ENCODE results near the gene CYTH3.
"Not testable (repeated sequence)": the region's sequence is repeated elsewhere in the genome, so short reads cannot be mapped to it uniquely, and the experiment has no call there.

Gene CYTH3

DNA sequence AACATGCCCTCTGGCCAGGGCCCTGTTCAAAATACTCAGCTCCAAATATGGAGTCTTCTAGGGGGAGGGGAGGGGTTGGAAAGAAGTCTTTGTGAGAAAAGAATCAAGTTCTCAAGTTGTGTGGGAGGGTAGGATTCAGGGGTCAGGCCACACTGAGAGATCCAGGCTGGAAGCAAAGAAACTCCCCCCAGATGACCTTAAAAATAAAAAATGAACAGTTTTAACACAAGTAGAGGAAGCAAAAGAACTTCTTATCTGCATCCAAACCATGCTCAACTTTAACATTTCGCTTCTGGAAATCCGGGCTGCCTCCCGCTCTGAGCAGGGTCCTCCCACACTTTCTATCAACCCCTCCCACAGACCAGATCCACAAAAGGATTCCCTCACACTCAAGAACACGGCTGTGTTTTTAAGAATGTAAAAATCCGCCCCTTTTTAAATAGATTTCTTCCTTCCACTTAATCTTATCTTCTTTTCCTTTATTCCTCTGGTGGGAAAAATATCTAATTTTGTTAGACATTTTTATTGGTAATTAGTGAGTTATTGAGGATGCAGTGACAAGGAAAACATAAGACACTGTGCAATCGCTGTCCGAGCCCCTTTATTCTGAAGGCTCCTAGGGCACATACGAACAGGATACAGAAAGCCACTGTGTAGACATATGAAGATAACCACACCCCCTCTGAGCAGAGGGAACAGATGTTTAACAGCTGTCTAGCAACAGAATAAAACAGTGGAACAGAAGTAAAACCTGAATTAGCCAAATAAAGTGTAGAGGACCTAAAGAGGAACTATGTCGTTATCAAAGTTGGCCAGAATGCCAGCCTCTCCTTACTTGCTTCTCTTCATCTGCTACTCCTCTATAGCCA, 43.8 kb downstream of the CYTH3 start:
- DNase-seq = no peak

DNA sequence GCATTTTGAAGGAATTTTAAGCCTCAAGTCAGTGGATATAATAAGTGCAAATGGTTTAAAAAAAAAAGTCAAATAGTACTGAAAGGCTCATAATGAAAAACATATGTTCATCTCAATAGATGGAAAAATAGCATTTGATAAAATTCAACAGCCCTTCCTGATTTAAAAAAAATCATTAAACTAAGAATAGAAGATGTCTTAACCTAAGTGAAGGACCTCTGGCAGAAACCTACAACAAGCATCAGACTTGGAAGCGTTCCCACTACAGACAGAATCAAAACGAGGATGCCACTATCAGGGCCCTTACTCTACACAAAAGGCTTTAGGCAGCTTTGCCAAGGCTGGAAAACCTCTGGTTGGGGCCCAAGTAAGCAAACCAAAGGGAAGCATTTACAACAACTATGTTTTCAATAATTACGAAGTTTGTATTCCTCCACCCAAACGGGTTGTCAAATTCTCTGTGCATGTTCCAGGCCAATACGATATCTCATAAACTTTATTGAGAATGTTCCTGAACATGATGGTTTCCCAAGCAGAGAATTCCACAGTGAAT, 45.1 kb downstream of the CYTH3 start:
- no peak for DNase-seq

DNA sequence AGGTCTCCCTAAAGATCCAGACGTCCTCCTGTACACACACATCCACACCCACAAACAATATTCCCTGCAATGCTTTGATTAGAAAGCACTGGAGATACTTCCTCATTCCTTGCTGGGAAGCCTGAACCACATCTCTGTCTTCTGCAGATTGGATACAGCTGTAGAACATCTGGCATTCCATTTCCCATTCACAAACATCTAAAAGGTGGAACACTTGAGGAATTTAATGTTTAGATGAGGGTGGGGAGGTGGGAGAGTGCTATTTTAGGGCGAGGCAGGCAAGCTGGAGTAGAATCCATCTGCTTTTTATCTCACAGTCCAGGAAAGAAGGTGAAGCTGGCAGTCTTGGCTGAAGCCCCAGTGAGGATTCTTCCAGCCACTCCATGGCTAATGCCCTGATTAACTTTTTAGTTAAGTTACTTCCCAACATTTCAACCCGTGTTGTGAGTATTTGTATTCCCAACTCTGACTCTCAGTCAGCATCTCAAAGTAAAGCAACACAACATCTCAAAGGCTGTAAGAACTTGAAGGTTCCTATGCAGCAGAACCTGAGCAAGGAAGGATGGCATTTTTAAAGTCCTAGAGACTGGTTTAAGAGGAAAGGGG, 46.1 kb downstream of the CYTH3 start:
- DNase-seq = no peak

DNA sequence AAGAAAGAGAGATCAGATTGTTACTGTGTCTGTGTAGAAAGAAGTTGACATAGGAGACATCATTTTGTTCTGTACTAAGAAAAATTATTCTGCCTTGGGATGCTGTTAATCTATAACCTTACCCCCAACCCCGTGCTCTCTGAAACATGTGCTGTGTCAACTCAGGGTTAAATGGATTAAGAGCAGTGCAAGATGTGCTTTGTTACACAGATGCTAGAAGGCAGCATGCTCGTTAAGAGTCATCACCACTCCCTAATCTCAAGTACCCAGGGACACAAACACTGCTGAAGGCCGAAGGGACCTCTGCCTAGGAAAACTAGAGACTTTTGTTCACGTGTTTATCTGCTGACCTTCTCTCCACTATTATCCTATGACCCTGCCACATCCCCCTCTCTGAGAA, 49.0 kb downstream of the CYTH3 start:
- DNase-seq = not testable (repeated sequence)

DNA sequence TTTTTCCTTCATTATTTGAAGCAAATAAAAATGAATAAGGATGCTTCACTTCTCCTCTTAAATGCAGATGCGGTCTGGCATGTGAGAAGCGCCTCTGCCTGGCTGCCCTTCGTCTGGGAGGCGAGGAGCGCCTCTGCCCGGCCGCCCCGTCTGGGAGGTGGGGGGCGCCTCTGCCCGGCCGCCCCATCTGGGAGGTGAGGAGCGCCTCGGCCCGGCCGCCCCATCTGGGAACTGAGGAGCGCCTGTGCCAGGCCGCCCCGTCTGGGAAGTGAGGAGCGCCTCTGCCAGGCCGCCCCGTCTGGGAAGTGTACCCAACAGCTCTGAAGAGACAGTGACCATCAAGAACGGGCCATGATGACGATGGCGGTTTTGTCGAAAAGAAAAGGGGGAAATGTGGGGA, 49.4 kb downstream of the CYTH3 start:
- not testable (repeated sequence) for DNase-seq

DNA sequence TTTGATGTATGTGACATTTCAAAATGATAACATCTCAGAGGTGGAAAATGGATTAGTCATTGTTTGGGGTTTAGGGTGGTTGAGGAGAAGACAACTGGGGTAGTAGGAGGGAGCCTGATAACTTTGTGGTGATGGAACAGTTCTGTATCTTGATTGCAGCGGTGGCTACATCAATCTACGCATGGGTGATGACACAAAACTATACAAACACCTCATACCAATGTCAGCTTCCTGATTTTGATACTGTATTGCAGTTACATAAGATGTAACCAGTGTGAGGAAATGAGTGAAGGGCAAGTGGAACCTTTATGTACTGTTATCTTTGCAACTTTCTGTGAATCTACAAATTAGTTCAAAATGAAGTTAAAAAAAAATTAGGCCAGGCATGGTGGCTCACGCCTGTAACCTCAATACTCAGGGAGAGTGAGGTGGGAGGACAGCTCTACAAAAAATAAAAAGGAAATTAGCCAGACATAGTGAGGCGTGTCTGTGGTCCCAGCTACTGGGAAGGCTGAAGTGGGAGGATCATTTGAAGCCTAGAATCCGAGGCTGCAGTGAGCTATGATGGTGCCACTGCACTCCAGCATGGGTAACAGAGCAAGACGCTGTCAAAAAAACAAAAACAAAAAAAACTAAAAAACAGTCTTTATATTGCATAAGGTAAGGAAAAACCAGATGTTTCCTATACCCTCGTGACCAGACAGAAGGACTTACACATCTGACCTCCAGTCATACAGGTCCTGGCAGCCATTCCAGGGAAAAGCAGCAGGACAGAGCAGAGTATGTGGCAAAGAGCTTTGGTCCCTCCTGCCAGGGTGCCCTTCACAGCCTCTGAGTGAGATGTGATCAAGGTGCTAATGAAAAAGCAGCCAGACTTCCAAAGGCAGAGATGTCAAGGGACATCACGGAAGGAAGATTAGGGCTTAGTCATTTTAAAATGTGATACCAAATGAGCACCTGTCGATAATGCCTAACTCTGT, 50.8 kb downstream of the CYTH3 start:
- DNase-seq = peak; percentile 42

DNA sequence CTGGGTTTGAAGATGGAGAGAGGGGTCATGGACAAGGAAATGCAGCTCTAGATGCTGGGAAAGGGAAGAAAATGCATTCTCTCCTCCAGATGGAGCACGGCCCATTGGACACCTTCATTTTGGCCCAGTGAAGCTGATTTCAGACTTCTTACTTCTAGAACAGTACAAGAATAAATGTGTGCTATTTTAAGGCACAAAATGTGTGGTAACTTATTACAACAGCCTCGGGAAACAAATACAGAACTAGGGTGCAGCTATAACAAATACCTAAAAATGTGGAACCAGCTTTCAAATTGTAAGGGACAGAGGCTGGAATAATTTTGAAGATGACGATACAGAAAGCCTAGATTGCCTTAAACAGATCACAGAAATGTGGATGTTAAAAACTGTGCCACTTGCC, 54.1 kb downstream of the CYTH3 start:
- DNase-seq = no peak

DNA sequence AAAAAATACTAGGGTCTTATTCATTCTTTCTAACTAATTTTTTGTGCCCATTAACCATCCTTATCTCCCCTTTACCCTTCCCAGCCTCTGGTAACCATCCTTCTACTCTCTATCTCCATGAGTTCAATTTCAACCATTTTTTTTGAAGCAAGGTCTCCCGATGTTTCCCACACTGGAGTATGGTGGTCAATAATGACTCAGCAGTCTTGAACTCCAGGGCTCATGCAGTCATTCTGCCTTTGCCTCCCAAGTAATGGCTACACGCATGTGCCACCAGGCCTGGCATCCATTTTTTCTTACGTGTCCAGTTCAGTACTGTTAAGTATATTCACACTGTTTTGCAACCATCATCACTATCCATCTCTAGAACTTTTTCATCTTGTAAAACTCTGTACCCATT, 60.4 kb downstream of the CYTH3 start:
- no peak for DNase-seq

DNA sequence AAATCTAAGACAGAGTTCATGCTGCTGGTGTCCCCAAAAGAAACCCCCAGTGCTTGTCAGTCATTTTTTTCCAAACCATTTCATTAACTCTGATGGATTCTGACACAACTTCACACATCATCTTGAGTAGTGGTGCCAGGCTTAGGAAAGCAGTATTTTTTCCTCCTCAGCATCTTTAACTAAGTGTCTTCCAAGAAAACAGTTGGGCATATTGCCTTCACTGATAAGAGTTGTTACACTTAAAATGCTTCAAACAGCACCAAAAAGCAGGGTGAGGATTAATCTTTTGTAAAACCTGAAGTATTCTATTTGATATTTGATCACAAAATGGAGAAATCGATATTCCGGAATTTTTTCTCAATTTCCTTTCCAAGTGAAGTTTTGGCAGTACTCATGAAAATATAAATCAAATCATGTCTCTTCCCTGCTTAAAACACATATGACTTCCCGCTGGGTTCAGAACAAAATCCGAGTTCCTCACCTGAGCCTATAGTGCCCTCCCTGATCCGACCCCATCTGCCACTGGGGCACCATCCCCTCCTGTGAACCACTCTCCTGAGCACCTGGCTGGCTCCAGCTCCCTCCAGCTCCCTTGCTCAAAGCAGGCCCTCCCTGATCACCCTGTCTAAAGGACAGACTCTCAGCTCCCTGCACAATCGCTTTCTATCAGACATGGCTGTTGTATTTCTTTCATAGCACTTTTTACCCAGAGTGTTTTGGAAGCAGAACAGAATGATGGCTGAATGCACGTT, 61.6 kb downstream of the CYTH3 start:
- no peak for DNase-seq

DNA sequence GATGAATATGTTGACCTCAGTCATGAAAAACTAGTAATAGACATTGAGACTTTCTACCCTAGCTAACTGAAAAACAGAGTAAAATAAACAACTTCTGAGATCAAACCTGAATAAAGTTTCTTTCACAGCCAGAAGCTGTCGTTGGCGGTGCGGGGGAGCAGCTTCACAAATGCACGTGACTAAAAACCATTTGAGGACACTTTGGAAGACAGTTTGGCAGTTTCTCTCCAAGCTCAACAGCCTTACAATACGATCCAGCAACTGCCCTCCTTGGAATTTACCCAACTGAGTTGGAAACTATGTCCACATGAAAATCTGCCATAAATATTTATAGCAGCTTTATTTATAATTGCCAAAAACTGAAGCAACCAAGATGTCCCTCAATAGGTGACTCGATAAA, 63.1 kb downstream of the CYTH3 start:
- no peak for DNase-seq

DNA sequence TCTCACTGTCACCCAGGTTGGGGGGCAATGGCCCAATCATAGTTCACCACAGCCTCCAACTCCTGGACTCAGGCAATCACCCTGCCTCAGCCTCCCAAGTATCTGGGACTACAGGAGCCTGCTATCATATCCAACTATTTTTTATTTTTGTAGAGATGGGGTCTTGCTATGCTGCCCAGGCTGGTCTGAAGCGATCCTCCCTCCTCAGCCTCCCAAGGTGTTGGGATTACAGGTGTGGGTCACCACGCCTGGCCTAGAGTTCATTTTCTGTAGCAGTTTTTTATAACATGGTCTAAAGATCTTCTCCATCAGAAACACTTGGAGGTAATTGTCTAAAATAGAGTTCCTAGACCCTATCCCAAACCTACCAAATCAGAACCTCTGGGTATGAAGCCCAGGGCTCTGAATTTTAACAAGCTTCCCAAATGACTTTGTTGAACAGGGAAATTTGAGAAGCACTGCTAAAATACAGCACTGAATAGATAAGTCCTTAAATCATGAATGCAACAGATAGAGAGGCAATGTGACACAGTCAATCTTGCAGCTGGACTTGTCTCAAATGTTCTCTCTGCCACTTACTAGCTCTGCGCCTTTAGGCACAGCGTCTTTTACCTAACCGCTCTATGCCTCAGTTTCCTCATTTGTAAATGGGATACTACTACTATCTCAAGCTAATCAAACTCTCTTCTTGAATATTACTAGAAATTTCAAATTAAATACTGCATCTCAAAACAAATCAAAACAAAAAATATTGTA, 63.7 kb downstream of the CYTH3 start:
- DNase-seq = no peak

DNA sequence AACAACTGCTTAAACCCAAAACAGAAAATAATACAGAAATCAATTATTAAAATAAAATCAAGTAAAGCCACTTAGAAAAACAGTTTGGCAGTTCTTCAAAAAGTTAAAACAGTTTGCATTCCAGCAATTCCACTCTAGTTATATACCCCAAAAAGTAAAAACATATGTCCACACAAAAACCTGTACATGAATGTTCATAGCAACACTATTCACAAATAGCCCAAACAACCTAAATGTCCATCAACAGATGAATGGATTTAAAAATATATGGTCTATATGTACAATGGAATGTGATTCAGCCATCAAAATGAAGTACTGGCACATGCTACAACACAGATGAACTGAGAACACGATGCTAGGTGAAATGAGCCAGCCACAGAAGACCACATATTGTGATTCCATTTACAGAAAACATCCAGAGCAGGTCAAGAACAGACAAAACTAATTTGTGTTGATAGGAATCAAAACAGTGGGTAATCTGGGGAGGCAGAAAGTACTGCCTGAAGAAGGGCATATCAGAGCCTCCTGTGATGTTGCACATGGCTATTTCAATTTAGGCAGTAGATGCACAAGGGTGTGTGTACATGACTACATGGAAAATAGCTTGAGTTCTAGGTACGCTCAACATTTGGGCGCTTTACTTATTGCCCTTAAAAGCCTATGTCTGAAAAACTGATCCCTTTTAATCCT, 66.3 kb downstream of the CYTH3 start:
- DNase-seq = no peak

DNA sequence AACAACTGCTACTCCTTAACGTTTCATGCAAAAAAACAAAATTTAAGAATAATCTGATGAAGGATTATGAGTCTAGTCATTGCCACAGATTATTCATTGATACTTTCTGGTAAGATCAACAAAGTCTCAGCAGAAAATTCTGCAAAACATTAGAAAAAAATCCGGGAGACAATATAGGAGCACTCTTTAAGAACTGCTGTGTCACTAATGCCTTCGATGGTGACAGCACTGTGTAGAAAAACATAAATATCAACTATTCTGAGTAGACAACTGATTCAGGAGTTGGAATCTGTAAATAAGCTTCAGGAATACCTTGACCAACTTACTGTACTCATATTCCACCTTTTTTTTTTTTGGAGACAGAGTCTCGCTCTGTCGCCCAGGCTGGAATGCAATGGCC, 69.0 kb downstream of the CYTH3 start:
- no peak for DNase-seq

DNA sequence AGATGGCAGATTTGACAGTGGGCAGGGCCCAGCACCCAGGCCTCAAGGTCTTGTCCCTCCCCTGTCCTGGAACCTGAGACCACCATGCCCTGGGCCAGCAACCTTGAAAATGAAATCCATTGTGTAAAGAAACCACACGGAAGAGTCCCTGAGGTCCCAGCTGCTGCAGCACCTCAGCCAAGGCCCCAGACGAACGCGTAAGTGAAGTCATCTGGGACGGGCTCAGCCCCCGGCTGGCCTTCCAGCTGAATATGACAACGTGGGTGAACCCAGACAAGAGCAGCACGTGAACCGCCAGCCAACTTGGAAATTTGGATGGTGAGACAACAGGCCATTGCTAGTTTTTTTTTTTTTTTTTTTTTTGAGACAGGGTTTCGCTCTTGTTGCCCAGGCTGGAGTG, 70.3 kb downstream of the CYTH3 start:
- no peak for DNase-seq

DNA sequence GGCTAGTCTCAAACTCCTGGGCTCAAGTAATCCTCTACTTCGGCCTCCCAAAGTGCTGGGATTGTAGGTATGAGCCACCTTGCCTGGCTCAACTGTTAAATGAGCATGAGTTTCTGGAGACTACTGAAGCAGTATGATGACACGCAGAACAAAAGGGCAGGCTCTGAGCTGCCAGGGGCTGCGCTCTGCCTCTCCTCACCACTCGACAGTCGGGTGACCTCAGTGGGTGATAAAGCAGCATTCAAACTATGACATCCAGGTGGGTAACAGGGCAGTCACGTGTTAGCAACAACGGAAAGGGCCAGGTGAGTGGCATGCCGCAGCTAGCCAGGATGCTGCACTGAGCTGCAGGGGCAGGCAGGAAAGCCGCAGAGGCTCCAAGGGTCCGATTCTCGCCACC, 71.5 kb downstream of the CYTH3 start:
- no peak for DNase-seq

DNA sequence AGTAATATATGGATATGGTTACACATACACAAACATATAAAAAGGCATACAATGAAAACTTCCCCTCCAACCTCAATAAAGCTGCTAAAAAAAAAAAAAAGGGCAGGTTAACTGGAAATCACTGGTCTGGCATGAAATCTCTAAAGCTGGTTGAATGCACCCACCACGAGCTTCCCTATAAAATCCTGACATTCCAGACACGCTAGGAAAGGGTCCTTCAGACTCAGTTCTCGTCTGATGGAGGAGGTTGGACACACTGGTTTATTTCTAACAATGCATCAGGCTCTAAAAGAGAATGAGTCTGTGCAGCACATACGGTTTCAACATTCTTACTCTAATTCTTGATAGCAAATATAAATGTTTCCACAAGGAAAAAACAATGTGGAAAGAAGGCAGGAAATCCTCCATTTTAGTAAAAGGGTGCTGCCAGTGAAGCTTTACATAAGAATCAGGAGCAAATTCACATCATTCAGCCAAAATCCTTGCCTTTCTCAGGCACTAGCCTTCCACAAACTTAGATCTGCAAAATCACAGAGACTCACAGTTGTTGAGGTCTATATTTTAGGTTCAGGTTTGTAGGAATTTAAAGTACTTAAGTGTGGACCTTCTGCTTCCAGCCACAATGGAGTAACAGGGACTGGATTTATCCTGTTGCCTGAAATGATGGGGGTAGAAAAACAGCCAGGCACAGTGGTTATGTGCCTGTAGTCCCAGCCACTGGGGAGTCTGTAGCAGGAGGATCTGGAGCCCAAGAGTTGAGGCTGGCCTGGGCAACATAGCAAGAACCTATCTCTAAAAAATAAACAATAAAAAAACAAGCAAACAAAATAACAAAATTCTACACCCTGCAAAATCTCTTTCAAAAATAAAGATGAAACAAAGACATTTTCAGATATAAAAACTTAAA, 73.5 kb downstream of the CYTH3 start:
- no peak for DNase-seq

DNA sequence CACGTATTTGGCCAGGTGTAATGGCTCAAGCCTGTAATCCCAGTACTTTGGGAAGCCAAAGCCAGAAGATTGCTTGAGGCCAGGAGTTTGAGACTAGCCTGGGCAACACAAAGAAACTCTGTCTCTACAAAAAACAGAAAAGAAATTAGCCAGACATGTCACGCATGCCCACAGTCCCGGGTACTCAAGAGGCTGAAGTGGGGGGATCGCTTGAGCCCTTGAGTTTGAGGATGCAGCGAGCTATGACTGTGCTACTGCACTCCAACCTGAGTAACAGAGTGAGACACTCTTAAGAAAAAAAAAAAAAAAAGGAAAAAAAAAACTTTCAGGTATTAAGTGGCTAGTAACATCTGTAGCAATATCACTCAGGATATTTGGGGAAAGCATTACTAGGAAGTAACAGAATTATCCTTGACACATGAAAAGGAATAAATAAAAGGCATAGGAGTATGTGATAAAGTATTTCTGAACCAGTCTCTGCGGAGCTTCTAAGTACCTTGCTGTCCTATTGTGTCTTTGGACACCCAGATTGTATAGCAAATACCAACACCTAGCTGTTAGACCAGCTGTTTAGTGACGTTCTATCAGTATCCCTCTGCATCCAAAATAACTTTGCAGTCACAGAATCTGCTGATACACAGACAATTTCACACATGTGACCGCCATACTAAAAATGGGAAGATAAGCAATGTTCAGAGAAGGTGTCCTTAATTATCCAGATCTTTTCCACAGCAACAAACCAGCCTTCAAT, 74.4 kb downstream of the CYTH3 start:
- no peak for DNase-seq

DNA sequence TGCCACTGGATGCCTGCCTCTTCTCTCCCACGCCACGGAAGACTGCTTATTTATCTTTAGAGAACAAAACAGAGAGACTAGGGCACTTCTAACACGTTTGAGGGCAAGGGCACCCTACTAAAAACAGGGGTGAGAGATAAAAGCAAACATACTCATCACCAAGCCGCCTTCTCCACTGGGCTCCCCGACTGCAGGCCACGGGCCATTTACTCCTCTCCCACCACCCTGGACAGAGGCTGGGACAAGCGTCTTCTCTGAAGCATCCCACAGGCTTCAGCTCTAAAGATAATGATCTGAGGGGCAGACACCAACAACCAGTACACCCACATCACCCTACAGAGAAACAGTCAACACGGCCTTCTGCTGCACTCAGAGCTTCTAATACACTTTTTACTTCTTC, 78.7 kb downstream of the CYTH3 start:
- no peak for DNase-seq

DNA sequence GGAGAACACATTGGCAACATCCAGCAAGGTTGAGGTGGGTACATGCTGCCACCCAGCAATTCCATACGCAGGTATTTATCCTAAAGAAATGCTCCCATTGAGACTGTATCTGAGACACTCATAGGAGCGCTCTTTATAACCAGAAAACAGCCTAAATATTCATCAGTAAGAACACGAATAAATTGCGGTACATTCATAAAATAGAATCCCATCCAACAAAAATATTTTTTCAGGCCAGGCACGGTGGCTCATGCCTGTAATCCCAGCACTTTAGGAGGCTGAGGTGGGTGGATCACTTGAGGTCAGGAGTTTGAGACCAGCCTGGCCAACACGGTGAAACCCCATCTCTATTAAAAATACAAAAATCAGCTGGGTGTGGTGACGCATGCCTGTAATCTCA, 81.9 kb downstream of the CYTH3 start:
- DNase-seq = not testable (repeated sequence)

All from stimulated activated CD8-positive, alpha-beta memory T cell treated with anti-CD3 and anti-CD28 coated beads, Interleukin-4, amount 100 ng/mL, for 48 hours (primary cell).